ENCODE data around the gene IQCE.

Gene IQCE

DNA sequence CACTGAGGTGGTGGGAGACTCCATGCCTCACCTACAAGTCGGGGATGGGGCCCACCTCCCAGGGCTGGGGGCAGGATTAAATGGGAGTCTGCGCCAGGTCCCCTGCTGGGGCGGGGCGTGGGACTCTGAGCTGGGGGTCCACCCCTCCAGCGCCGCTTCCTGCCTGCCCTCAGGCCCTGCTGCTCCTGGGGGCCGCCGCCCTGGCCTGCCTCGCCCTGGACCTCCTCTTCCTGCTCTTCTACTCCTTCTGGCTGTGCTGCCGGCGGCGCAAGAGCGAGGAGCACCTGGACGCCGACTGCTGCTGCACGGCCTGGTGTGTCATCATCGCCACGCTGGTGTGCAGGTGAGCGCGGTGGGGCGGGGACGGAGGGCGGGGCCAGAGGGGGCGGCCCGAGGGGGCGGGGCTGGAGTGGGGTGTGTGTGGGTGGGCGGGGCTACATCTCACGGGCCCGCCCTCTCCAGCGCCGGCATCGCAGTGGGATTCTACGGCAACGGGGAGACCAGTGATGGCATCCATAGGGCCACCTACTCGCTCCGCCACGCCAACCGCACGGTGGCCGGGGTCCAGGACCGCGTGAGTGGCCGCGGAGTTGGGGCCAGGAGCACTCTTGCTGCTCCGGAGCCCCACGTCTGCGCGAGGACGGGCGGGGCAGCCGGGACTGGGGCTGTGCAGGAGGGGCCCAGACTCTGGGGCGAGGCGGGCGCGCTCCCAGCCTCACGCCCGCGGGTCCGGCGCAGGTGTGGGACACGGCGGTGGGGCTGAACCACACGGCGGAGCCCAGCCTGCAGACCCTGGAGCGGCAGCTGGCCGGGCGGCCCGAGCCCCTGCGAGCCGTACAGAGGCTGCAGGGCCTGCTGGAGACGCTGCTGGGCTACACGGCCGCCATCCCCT is 88.1 kb downstream of the IQCE start:
- DNase-seq (ENCODE audit: low spot score), result no peak

GRCh38 chr7:2647594-2648172 is 88.9 kb downstream of the IQCE start:
- DNase-seq (ENCODE audit: low spot score), result no peak

DNA sequence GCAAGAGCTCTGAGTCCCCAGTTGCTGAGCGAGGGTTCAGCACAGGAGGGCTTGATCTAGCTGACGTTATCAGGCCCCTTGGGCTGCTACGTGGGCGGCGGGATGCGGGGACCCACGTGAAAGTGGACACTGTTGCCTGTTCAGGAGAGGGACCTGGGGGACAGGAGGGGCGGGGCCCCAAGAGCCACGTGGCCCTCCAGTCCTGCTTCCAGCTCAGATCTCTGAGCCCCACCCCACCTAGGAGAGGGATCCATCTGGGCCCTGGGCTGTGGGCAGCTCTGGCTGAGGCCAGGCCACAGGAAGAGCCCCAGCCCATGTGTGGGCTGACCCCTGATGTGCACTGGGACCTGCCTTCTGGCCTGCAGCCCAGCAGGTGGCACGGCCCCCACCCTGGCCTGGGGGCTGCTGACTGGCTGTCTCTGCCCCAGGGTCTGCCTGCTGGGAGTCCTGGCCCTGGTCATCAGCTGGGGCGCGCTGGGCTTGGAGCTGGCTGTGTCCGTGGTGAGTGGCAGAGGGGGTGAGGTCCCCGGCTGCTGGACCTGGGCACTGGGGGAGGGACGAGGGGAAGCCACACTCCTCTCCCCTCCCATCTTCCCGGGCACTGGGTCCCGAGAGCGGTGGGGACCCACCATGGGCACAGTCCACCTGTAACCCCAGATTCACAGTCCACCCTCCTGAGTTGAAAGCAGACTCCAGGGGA is 90.5 kb downstream of the IQCE start:
- no peak for DNase-seq (ENCODE audit: low spot score)

- DNase-seq (ENCODE audit: low spot score), result no peak
Observed at GRCh38 chr7:2649991-2650390, 91.2 kb downstream of the IQCE start.

GRCh38 chr7:2650451-2650850 is 91.7 kb downstream of the IQCE start:
- no peak for DNase-seq (ENCODE audit: low spot score)

GRCh38 chr7:2651336-2651735 is 92.6 kb downstream of the IQCE start:
- no peak for DNase-seq (ENCODE audit: low spot score)

DNA sequence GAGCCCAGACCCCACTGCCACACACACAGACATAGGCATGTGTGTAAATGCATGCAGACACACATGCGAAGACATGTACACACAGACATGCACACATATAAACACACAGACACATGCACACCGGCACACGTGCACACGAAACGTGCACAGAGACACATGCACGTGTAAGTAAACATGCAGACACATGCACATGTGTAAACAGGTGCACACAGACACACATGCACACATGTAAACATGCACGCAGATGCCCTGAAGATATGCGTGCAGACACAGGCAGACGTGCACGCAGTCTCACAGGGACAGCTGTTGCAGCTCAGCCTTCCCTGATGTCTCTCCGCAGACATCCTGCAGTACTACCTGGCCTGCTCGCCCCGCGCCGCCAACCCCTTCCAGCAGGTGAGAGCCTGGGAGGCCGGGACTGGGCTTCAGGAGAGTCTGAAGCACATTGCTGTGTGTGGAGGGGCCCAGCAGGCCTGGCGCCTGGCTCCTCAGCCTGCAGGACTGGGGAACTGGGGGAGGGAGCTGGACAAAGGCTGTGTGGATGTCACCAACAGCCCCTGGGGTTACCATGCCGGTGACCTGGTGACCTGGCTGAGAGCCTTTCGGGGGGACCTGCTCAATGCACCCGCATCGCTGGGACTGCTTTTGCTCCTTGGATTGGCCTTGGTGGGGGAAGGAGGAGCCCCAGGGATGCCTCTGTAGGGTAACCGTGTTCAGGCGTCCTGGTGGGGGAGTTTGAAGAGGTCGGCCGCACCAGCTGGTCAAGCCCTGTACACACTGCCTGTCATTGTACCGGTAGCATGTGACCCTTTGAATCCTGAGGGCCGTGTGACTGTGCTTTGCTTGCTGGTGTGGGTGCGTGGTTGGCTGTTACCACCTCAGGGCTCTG is 93.3 kb downstream of the IQCE start:
- DNase-seq (ENCODE audit: low spot score), result no peak

DNA sequence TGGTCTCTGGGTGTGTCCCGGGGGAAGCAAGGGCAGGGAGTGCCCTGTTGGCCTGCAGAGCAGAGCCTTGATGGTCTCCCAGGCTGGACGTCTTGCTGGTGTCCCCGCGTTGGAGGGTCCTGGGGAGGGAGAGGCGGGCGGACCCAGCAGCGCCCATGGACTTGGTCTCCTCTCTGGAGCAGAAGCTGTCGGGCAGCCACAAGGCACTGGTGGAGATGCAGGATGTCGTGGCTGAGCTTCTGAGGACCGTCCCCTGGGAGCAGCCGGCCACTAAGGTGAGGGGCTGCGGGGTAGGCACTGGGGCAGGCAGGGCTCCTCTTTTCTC is 93.9 kb downstream of the IQCE start:
- DNase-seq (ENCODE audit: low spot score), result no peak

- no peak for DNase-seq (ENCODE audit: low spot score)
Observed at GRCh38 chr7:2654059-2654458, 95.3 kb downstream of the IQCE start.

GRCh38 chr7:2655870-2656614 is 97.3 kb downstream of the IQCE start:
- no peak for DNase-seq (ENCODE audit: low spot score)

DNA sequence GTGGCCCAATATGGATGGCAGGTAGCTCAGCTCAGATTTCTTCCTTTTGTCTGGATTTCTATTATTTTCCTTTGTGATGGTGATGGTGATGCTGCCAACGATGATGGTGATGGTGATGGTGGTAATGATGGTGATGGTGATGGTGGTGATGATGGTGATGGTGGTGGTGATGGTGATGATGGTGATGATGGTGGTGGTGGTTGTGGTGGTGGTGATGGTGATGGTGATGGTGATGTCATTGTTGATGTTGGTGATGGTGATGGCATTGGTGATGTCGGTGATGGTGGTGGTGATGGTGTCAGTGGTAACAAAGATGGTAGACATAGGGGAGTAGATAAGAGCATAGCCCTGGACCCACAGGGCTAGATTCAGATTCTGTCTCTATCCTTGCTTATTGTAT is 98.4 kb downstream of the IQCE start:
- DNase-seq (ENCODE audit: low spot score), result no peak

DNA sequence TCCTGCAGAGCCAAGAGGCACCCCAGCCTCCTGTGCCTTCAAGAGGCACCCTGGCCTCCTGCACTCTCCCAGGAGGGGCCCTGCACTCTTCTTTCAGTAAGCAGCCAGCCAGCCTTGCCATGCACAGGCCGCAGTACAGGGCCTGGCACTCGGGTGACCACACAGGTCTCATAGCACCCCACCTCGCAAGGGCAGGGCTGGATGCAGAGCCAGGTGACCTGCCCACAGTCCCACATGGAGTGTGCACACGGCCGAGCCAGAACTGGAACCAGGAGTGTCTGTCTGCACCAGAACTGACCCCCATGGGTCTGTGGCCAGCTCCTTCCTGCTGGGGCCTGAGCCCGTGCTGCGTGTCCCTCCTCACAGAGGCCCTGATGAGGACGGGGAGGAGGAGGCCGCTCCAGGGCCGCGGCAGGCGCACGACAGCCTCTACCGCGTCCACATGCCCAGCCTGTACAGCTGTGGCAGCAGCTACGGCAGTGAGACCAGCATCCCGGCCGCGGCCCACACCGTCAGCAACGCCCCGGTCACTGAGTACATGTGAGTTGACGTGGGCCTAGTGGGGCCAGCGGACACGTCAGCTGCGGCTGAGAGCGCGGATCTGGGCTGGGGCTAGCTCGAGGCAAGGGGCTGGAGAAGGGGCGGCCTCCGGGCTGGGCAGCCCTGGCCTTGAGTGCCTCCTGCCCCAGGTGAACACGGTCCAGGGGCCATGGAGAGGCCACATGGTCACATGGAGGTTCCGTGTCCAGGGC is 99.3 kb downstream of the IQCE start:
- no peak for DNase-seq (ENCODE audit: low spot score)

DNA sequence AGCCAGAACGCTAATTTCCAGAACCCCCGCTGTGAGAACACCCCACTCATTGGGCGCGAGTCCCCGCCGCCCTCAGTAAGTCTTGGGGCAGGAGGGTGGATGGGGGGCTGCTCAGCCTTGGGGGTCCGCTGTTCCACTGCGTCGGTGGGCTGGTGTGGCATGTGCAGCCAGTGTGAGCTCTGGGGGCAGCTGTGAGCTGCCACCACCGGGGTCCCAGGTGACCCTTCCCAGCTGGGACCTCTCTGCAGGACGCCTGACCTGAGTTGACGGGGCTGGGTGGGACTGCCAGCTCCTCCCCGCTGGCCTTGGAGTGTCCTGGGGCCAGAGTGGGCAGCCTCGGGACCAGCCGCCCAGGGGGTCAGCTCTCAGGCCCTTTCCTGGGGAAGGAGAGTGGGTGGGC is 100.2 kb downstream of the IQCE start:
- no peak for DNase-seq (ENCODE audit: low spot score)

GRCh38 chr7:2659556-2660358 is 101.0 kb downstream of the IQCE start:
- no peak for DNase-seq (ENCODE audit: low spot score)

- DNase-seq (ENCODE audit: low spot score), result no peak
Observed at GRCh38 chr7:2660359-2661095, 101.7 kb downstream of the IQCE start.

- no peak for DNase-seq (ENCODE audit: low spot score)
Observed at GRCh38 chr7:2661096-2661449, 102.3 kb downstream of the IQCE start.

DNA sequence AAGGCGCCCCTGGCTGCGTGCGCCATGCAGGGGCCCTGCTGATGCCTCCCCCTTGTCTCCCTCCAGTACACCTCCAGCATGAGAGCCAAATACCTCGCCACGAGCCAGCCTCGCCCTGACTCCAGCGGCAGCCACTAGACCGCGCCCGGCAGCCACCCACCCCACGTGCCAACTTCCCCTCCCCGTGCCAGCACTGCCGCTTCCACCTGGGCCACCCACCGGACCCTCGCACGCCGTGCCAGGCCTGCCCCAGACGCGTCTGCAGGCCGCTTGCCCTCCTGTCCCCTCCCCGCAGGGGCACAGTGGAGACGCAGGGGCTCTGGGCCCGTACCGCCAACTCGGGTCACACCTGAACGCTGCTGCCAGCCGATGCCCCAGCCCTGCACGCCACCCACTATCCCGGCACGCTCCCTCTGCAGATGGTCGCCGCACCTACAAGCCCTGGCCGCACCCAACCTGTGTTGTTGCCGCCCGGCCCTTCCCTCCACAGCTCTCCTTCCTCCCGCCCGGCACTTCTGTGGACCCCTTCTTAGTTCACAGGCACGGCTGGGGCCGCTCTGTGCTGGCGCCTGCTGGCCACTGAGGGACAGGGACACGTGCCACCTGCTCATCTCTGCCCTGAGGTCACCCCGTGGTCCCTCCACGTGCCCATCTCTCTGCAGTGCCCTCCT is 103.0 kb downstream of the IQCE start:
- no peak for DNase-seq (ENCODE audit: low spot score)

DNA sequence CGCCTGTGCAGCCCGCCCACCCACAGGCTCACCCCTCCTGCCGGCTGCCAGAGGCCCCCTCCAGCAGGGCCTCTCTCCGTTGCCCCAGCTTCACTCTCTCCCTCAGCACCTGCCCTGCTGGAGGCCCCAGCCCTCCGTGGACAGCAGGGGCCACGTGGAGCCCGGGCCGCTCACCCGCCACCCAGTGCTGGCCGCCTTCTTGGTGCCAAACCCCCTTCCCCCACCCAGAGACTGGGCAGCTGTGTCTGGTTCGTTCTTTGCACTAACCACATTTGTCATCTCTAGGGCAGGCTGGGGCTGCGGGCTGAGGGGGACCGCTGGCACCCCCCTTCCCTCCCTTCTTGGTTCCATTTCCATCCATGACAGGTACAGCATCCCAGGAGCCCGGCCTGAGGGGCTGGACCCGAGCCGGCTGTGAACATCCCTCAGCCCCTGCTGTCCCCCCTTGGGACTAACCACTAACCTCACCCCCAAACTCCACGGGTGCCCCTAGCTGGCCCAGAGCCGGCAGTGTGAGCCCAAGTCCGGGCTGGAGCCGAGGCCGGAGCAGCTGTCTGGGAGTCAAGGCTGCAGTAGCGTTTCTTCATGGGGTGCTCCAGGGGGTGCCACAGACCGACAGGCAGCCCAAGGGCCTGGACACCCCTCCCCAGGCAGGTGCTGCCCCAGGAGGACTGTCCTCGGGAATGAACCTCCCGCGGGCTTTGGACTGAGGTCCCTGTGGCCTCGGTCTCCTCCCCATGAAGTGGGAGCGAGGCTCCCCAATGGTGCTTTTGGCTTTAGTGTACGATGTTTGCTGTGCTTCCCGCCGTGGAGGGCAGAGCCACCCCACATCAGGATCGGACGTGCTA is 103.7 kb downstream of the IQCE start:
- no peak for DNase-seq (ENCODE audit: low spot score)

Data from CD4-positive, alpha-beta T cell treated with Interleukin-2 at 100 ng/mL for 4 hours (primary cell).